SH-SY5Y (cell line): ENCODE data around the gene NSMCE1.

Experiments used
- GATA2 ChIP-seq: IDR thresholded peaks from 2 replicates; pipeline ENCODE4 v1.6.1; 2011; ENCODE audit warnings: mild to moderate bottlenecking, low read depth, low read length
- GATA3 ChIP-seq: IDR thresholded peaks from 2 replicates; pipeline ENCODE4 v1.6.1; 2011; ENCODE audit warnings: low read depth, mild to moderate bottlenecking, low read length, moderate library complexity

- TF ChIP-seq GATA3 (no peak), GATA2 (no peak)
Observed at GRCh38 chr16:27228621-27229501, 39.7 kb downstream of the NSMCE1 start.
